DOHH2 (cell line): ENCODE results near the gene DND1.

Experiments used
- H3F3A ChIP-seq: fragments of 200-600 bp; sonication (generic), shearing (Covaris generic); 2 replicates; pipeline ENCODE4 v1.6.0; 2016; ENCODE audit warnings: antibody characterized with exemption, mild to moderate bottlenecking; ENCODE audit not compliant: control insufficient read depth, insufficient read depth
- H3K27ac ChIP-seq: fragments of 200-600 bp; sonication (generic); 2 replicates; pipeline ENCODE4 v1.5.1; 2014; ENCODE audit warnings: low read depth, mild to moderate bottlenecking, low read length, moderate library complexity
- H3K27me3 ChIP-seq: fragments of 200-600 bp; sonication (generic); 2 replicates; pipeline ENCODE4 v1.6.1; 2014; ENCODE audit warnings: mild to moderate bottlenecking, low read length, mixed read lengths; ENCODE audit not compliant: control insufficient read depth
- H3K36me3 ChIP-seq: fragments of 200-600 bp; sonication (generic); 2 replicates; pipeline ENCODE4 v1.6.1; 2014; ENCODE audit warnings: mild to moderate bottlenecking, low read length, moderate library complexity, mixed read lengths; ENCODE audit not compliant: control insufficient read depth
- H3K4me1 ChIP-seq: fragments of 200-600 bp; sonication (generic); 2 replicates; pipeline ENCODE4 v1.6.1; 2014; ENCODE audit warnings: mild to moderate bottlenecking, low read length, mixed read lengths; ENCODE audit not compliant: control insufficient read depth
- H3K4me2 ChIP-seq: fragments of 200-600 bp; sonication (generic); 2 replicates; pipeline ENCODE4 v1.6.0; 2014; ENCODE audit warnings: mild to moderate bottlenecking, low read length, moderate library complexity
- H3K4me3 ChIP-seq: fragments of 200-600 bp; sonication (generic); 2 replicates; pipeline ENCODE4 v1.5.1; 2014; ENCODE audit warnings: mild to moderate bottlenecking, low read length, mixed read lengths
- H3K79me2 ChIP-seq: fragments of 200-600 bp; sonication (generic); 2 replicates; pipeline ENCODE4 v1.6.1; 2014; ENCODE audit warnings: mild to moderate bottlenecking, low read length, mixed read lengths; ENCODE audit not compliant: control insufficient read depth
- H3K9me2 ChIP-seq: fragments of 200-600 bp; sonication (generic); replicated peaks from 2 replicates; pipeline ENCODE4 v1.6.1; 2014; ENCODE audit warnings: mild to moderate bottlenecking, low read length, mixed read lengths; ENCODE audit not compliant: control insufficient read depth
- H3K9me3 ChIP-seq: fragments of 200-600 bp; sonication (generic); 2 replicates; pipeline ENCODE4 v1.6.1; 2014; ENCODE audit warnings: antibody characterized with exemption, low read length, mixed read lengths; ENCODE audit not compliant: control insufficient read depth, insufficient read depth
- H4K20me1 ChIP-seq: fragments of 200-600 bp; sonication (generic); 2 replicates; pipeline ENCODE4 v1.6.0; 2014; ENCODE audit warnings: low read depth, mild to moderate bottlenecking, antibody characterized with exemption, low read length, moderate library complexity; ENCODE audit not compliant: control insufficient read depth, insufficient read depth
- CTCF ChIP-seq: fragments of 200-600 bp; sonication (generic); IDR thresholded peaks from one replicate; pipeline ENCODE4 v1.5.1; 2014; ENCODE audit warnings: antibody characterized with exemption, mild to moderate bottlenecking, low read depth, low read length; ENCODE audit not compliant: poor library complexity, severe bottlenecking
- EZH2phosphoT487 ChIP-seq: fragments of 200-600 bp; sonication (generic); IDR thresholded peaks from 2 replicates; pipeline ENCODE4 v1.6.1; 2017; ENCODE audit warnings: borderline replicate concordance, mild to moderate bottlenecking, antibody characterized with exemption, low read length, moderate library complexity, mixed read lengths

Gene DND1

DNA sequence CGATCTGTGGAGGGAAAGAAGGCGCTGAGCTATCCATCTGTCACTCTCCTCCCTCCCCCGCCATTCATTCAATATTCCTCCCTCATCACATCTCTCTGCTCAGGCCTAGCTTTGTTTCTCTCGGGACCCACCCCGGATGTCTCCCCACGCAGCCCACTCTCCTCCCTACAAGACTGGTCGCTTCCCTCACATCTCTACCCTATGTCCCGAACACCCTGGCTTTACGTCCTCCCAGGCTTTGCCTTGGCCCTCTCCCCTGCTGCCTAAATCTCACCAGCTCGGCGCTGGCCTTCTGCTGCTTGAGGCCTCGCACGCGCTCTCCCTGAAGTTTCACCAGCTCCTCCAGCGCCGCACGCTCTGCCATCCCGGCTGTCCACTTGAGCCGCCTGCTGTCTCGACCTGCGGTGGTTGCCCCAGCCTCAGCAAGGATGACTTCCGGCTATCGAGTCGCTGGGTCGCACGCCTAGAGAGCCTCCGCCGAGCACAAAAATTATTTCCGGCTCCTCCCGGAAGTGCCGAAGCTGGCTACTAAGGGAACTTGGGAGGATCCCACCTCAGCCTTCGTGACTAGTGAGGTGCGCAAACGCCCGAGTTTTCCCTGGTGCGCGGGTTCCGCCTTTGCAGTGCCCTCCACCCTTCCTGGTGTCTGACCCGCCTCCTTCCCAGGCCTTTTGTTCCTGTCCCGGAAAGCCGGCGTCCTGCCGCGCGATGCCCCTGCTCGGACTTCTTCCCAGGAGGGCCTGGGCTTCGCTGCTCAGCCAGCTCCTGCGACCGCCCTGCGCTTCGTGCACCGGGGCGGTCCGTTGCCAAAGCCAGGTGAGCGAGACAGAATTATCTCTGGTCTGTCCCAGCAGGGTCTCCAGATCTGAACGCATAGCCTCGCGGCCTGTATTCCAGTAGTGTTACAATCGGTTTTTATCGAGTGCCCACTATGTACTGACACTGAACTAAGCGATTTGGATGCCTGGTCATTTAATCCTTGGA, 17.9 kb upstream of the DND1 start, which contains the start of the genes HARS1 and HARS2:
TSS of gene HARS1 (minus strand) at position 430 of the 984 bp plus-strand sequence. CDS start at position 364, 66 bp downstream.
TSS of gene HARS2 (plus strand) at position 515 of the 984 bp plus-strand sequence. CDS start at position 709, 194 bp downstream.
- Histone ChIP-seq H3K4me1 (peaks cover 17% of the 10 kb centered on the region), H3K27me3 (no peaks in the 10 kb centered on the region), H3K4me3 (peak within 1 kb of the TSS; percentile 92), H3K9me2 (no peaks in the 10 kb centered on the region), H3K4me2 (peak within 1 kb of the TSS; percentile 85), H3K27ac (peak within 1 kb of the TSS; percentile 36), H3K36me3 (peaks cover 59% of the 10 kb centered on the region), H4K20me1 (no peaks in the 10 kb centered on the region), H3F3A (no peaks in the 10 kb centered on the region), H3K9me3 (no peaks in the 10 kb centered on the region), H3K79me2 (peaks cover 66% of the 10 kb centered on the region)
- TF ChIP-seq EZH2phosphoT487 (no peak), CTCF (no peak)

GRCh38 chr5:140690376-140690932, 17.1 kb upstream of the DND1 start:
- peak overlapping the region; percentile 85 for H3K4me2 ChIP-seq
- H3K27ac ChIP-seq = peak overlapping the region; percentile 36; the same call in 1 of the 2 replicates
- peaks cover 52% of the 10 kb centered on the region for H3K36me3 ChIP-seq
- peaks cover 66% of the 10 kb centered on the region for H3K79me2 ChIP-seq
- H3K4me1 ChIP-seq = peaks cover 17% of the 10 kb centered on the region
- no peaks in the 10 kb centered on the region for H3F3A ChIP-seq
- H3K9me2 ChIP-seq = no peaks in the 10 kb centered on the region
- H4K20me1 ChIP-seq = no peaks in the 10 kb centered on the region
- TF ChIP-seq CTCF = no peak
- TF ChIP-seq EZH2phosphoT487 = no peak
- peak overlapping the region; percentile 92 for H3K4me3 ChIP-seq
- no peaks in the 10 kb centered on the region for H3K27me3 ChIP-seq
- H3K9me3 ChIP-seq = no peaks in the 10 kb centered on the region

GRCh38 chr5:140678993-140679392, 5.6 kb upstream of the DND1 start:
- H3K4me1 ChIP-seq = no peaks in the 10 kb centered on the region
- H4K20me1 ChIP-seq = no peaks in the 10 kb centered on the region
- no peaks in the 10 kb centered on the region for H3K9me2 ChIP-seq
- TF ChIP-seq EZH2phosphoT487 = no peak
- TF ChIP-seq CTCF = no peak
- peaks cover 66% of the 10 kb centered on the region for H3K36me3 ChIP-seq
- H3K9me3 ChIP-seq = no peaks in the 10 kb centered on the region
- H3K27ac ChIP-seq = no peak overlapping the region
- no peaks in the 10 kb centered on the region for H3K79me2 ChIP-seq
- H3K27me3 ChIP-seq = no peaks in the 10 kb centered on the region
- peaks cover 7% of the 10 kb centered on the region for H3F3A ChIP-seq
- no peak overlapping the region for H3K4me3 ChIP-seq
- no peak overlapping the region for H3K4me2 ChIP-seq
